ENCODE measurements around the gene LARP4B. TPM values are rescaled to one million over a fixed set of nuclear protein-coding genes. Genes with fewer than 3 reads are reported as not detected.

Gene LARP4B
- total RNA-seq, 1 donor from 2014 or later = 33.1 TPM

DNA sequence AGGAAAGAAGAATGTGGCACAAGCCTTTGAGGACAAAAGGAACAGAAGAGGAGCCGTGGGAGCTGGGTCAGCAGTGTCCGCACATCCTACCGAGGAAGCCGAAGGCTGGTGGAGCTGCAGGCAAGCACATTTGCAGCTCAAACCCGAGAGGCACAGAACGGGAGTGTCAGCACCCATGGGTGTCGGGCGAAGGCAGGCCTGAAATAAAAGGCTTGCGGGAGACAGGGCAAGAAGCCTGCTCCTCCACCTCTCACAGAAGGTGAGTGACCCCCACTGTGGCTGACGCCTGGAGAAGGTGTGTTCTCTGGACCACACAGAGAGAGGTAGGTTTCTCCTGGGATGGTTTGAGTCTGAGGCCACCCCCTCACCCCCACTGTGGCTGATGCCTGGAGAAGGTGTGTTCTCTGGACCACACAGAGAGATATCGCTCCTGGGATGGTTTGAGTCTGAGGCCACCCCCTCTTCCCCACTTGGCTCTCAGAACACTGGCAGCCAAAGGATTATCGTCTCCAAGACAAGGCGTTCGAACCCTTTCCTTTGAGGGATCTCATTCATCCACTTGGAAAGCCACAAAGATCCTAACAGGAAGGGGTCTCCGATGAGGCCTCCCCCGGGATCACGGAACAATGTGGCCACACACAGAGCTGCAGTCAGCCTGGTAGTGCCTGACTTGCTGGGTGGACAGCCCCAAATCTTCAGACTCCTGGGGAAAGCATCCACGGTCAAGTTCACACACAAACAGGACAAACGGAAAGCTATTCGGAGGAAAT lies 35.1 kb upstream of the LARP4B start:
- H3K27me3 ChIP-seq = no peaks in the 10 kb centered on the region
- no peaks in the 10 kb centered on the region for H3K9me3 ChIP-seq (ENCODE audit: low read depth)
- no peak overlapping the region for H3K27ac ChIP-seq
- Mint-ChIP-seq H3K9me3 (peaks cover 6% of the 10 kb centered on the region), H3K4me1 (peaks cover 6% of the 10 kb centered on the region), H3K27ac (no peak overlapping the region), H3K27me3 (ENCODE audit: insufficient read depth, low read depth) (peaks cover 5% of the 10 kb centered on the region), H3K4me3 (no peak overlapping the region), H3K36me3 (no peaks in the 10 kb centered on the region)
- H2AFZ ChIP-seq (replicated peaks) = no peak overlapping the region
- DNase-seq (ENCODE audit: low spot score) = peak; percentile 18
- TF ChIP-seq EZH2phosphoT487 (IDR thresholded peaks at IDR 0.05) (no peak), EZH2 (IDR thresholded peaks at IDR 0.05) (no peak), CTCF (IDR thresholded peaks at IDR 0.05) (no peak)
- no peak overlapping the region for H3K4me3 ChIP-seq
- no peaks in the 10 kb centered on the region for H3F3A ChIP-seq (ENCODE audit: low read depth)
- no peaks in the 10 kb centered on the region for H4K20me1 ChIP-seq (ENCODE audit: low read depth)
- no peak overlapping the region for H3K9ac ChIP-seq
- H3K4me1 ChIP-seq = peaks cover 5% of the 10 kb centered on the region
- no peaks in the 10 kb centered on the region for H3K36me3 ChIP-seq
- no peaks in the 10 kb centered on the region for H3K79me2 ChIP-seq (ENCODE audit: low read depth)
- no peak overlapping the region for H3K4me2 ChIP-seq

DNA sequence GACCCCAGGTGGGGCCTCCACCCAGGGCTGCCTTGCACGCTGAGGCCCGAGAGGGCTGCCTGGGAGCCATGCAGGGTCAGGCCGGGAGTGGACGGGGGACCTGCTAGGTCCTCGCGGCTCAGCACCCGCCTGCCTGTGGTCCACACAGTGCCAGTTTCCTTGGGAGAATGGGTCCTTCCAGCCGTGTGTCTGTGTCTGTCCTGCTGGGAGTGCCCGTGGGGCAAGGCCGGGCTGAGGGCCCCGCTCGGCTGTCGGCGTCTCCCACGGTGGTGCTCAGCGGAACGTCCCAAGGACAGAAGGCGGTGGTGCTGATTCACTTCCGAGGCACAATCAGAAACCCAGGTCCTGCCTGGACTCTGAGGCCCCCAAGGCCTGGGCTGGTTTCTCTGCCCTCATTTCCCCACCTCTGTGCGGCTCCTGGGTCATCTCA lies 33.5 kb upstream of the LARP4B start:
- H3K4me2 ChIP-seq = no peak overlapping the region
- no peaks in the 10 kb centered on the region for H3K36me3 ChIP-seq
- TF ChIP-seq CTCF (IDR thresholded peaks at IDR 0.05) (no peak), EZH2 (IDR thresholded peaks at IDR 0.05) (no peak), EZH2phosphoT487 (IDR thresholded peaks at IDR 0.05) (no peak)
- H3K9me3 ChIP-seq (ENCODE audit: low read depth) = no peaks in the 10 kb centered on the region
- peaks cover 8% of the 10 kb centered on the region for H3K9me3 Mint-ChIP-seq
- DNase-seq (ENCODE audit: low spot score) = no peak
- H3K27ac Mint-ChIP-seq = no peak overlapping the region
- H3K27me3 Mint-ChIP-seq (ENCODE audit: insufficient read depth, low read depth) = peaks cover 7% of the 10 kb centered on the region
- no peaks in the 10 kb centered on the region for H3K36me3 Mint-ChIP-seq
- H3K4me3 ChIP-seq = no peak overlapping the region
- no peak overlapping the region for H3K4me3 Mint-ChIP-seq
- H3K4me1 Mint-ChIP-seq = peaks cover 6% of the 10 kb centered on the region
- H3K27me3 ChIP-seq = no peaks in the 10 kb centered on the region
- H4K20me1 ChIP-seq (ENCODE audit: low read depth) = no peaks in the 10 kb centered on the region
- no peaks in the 10 kb centered on the region for H3K79me2 ChIP-seq (ENCODE audit: low read depth)
- H3K9ac ChIP-seq = no peak overlapping the region
- H3K27ac ChIP-seq = no peak overlapping the region
- H2AFZ ChIP-seq (replicated peaks) = no peak overlapping the region
- peaks cover 5% of the 10 kb centered on the region for H3K4me1 ChIP-seq
- H3F3A ChIP-seq (ENCODE audit: low read depth) = no peaks in the 10 kb centered on the region

- H3K27ac ChIP-seq = no peak overlapping the region
- no peaks in the 10 kb centered on the region for H3K36me3 ChIP-seq
- H3K79me2 ChIP-seq (ENCODE audit: low read depth) = no peaks in the 10 kb centered on the region
- TF ChIP-seq EZH2phosphoT487 (IDR thresholded peaks at IDR 0.05) (no peak), CTCF (IDR thresholded peaks at IDR 0.05) (no peak), EZH2 (IDR thresholded peaks at IDR 0.05) (no peak)
- no peak overlapping the region for H3K4me3 Mint-ChIP-seq
- no peak overlapping the region for H2AFZ ChIP-seq (replicated peaks)
- H3K4me1 Mint-ChIP-seq = peaks cover 3% of the 10 kb centered on the region
- H3K36me3 Mint-ChIP-seq = no peaks in the 10 kb centered on the region
- H3K9me3 Mint-ChIP-seq = peaks cover 11% of the 10 kb centered on the region
- no peak for DNase-seq (ENCODE audit: low spot score)
- peaks cover 9% of the 10 kb centered on the region for H3K27me3 Mint-ChIP-seq (ENCODE audit: insufficient read depth, low read depth)
- H3K9ac ChIP-seq = no peak overlapping the region
- no peaks in the 10 kb centered on the region for H3F3A ChIP-seq (ENCODE audit: low read depth)
- H3K27me3 ChIP-seq = no peaks in the 10 kb centered on the region
- H3K4me1 ChIP-seq = peaks cover 5% of the 10 kb centered on the region
- H3K9me3 ChIP-seq (ENCODE audit: low read depth) = no peaks in the 10 kb centered on the region
- no peak overlapping the region for H3K4me2 ChIP-seq
- H3K4me3 ChIP-seq = no peak overlapping the region
- no peaks in the 10 kb centered on the region for H4K20me1 ChIP-seq (ENCODE audit: low read depth)
- H3K27ac Mint-ChIP-seq = peak overlapping the region; percentile 42
Measured at GRCh38 chr10:964321-964987, 32.9 kb upstream of the LARP4B start.

Data from neural progenitor cell (in vitro differentiated cells).